HG02588 (cell line): ENCODE measurements around the gene PDE4D.

ENCODE experiments used
- ATAC-seq: cut with Tn5 transposase; IDR thresholded peaks from one replicate; pipeline ENCODE4 v1.9.1; 2021; ENCODE audit warnings: mild to moderate bottlenecking, moderate library complexity; ENCODE audit not compliant: unreplicated experiment

Gene PDE4D

GRCh38 chr5:59272809-59273427 lies 620.6 kb downstream of the PDE4D start:
- ATAC-seq = no peak

GRCh38 chr5:59268756-59269415 lies 624.6 kb downstream of the PDE4D start:
- no peak for ATAC-seq

- ATAC-seq = no peak
Observed at GRCh38 chr5:59267033-59267432, 626.5 kb downstream of the PDE4D start.

GRCh38 chr5:59266410-59266809 lies 627.1 kb downstream of the PDE4D start:
- no peak for ATAC-seq

GRCh38 chr5:59264639-59265245 lies 628.8 kb downstream of the PDE4D start:
- no peak for ATAC-seq

GRCh38 chr5:59264013-59264412 lies 629.5 kb downstream of the PDE4D start:
- ATAC-seq = no peak

GRCh38 chr5:59261969-59262368 lies 631.6 kb downstream of the PDE4D start:
- no peak for ATAC-seq

GRCh38 chr5:59260973-59261372 lies 632.6 kb downstream of the PDE4D start:
- no peak for ATAC-seq

- ATAC-seq = no peak
Observed at GRCh38 chr5:59260200-59260599, 633.3 kb downstream of the PDE4D start.

- no peak for ATAC-seq
Observed at GRCh38 chr5:59259237-59259636, 634.3 kb downstream of the PDE4D start.

GRCh38 chr5:59257488-59258400 lies 635.8 kb downstream of the PDE4D start:
- ATAC-seq = no peak

- no peak for ATAC-seq
Observed at GRCh38 chr5:59256331-59256730, 637.2 kb downstream of the PDE4D start.

- no peak for ATAC-seq
Observed at GRCh38 chr5:59254055-59254687, 639.4 kb downstream of the PDE4D start.

- no peak for ATAC-seq
Observed at GRCh38 chr5:59253625-59254024, 639.9 kb downstream of the PDE4D start.

GRCh38 chr5:59251627-59252026 lies 641.9 kb downstream of the PDE4D start:
- no peak for ATAC-seq

- no peak for ATAC-seq
Observed at GRCh38 chr5:59249726-59250125, 643.8 kb downstream of the PDE4D start.

GRCh38 chr5:59249160-59249559 lies 644.4 kb downstream of the PDE4D start:
- ATAC-seq = no peak

GRCh38 chr5:59246882-59247281 lies 646.6 kb downstream of the PDE4D start:
- no peak for ATAC-seq

GRCh38 chr5:59246145-59246869 lies 647.2 kb downstream of the PDE4D start:
- no peak for ATAC-seq

GRCh38 chr5:59245198-59245597 lies 648.3 kb downstream of the PDE4D start:
- ATAC-seq = no peak
